Thymus (tissue), 11 donors: ENCODE results near the gene NADK2. TPM values are rescaled to one million over a fixed set of nuclear protein-coding genes. Genes with fewer than 3 reads are reported as not detected.
"Not testable (repeated sequence)": the region's sequence is repeated elsewhere in the genome, so short reads cannot be mapped to it uniquely, and the experiment has no call there.

ENCODE experiments used
- DNase-seq, 9 donors: peaks; one replicate each; pipeline ENCODE4 v3.0.0-alpha.2; 2013; ENCODE audit warnings: low spot score in 9 of 9, low read depth in 6 of 9, missing footprints in 1 of 9
- H3K27ac ChIP-seq, 2 donors: one replicate each; pipeline ENCODE4 v1.5.1; 2013; ENCODE audit warnings: control low read depth in 1 of 2, low read depth in 1 of 2, low read length in 1 of 2, mild to moderate bottlenecking in 1 of 2, moderate library complexity in 1 of 2
- H3K27me3 ChIP-seq, 2 donors: one replicate each; pipeline ENCODE4 v1.5.1; 2013; ENCODE audit warnings: low read length in 1 of 2; ENCODE audit not compliant: control insufficient read depth in 2 of 2, insufficient read depth in 1 of 2
- H3K36me3 ChIP-seq, 2 donors: one replicate each; pipeline ENCODE4 v1.5.1; 2013; ENCODE audit warnings: low read length in 1 of 2, mild to moderate bottlenecking in 1 of 2, moderate library complexity in 1 of 2; ENCODE audit not compliant: control insufficient read depth in 2 of 2, insufficient read depth in 2 of 2
- H3K4me1 ChIP-seq, 2 donors: one replicate each; pipeline ENCODE4 v1.5.1; 2013; ENCODE audit warnings: low read length in 2 of 2; ENCODE audit not compliant: control insufficient read depth in 2 of 2, insufficient read depth in 2 of 2
- H3K4me3 ChIP-seq, 2 donors: one replicate each; pipeline ENCODE4 v1.5.1; 2013; ENCODE audit warnings: low read length in 2 of 2, control low read depth in 1 of 2, mild to moderate bottlenecking in 1 of 2
- H3K9me3 ChIP-seq, 2 donors: one replicate each; pipeline ENCODE4 v1.5.1; 2013; ENCODE audit warnings: low read length in 1 of 2, mild to moderate bottlenecking in 1 of 2; ENCODE audit not compliant: control insufficient read depth in 2 of 2, insufficient read depth in 1 of 2
- WGBS: extraction: QIAGEN DNeasy Blood & Tissue Kit; methylation state at CpG from one replicate; pipeline ENCODE4 v1.1.7; 2013; 5-methylcytosine and 5-hydroxymethylcytosine counted together
- polyA plus RNA-seq: library from polyadenylated mRNA; stranded (reverse); fragments of 200-250 nt; gene quantifications from one replicate; pipeline ENCODE4 v1.2.3, GENCODE V29; 2013
- total RNA-seq: library from RNA; stranded (reverse); fragments of 120-200 nt; gene quantifications from one replicate; pipeline ENCODE4 v1.2.4, GENCODE V29; 2013
- donor health status: healthy.

NADK2 gene
- total and polyA plus RNA-seq, 2 donors, result 12.4 to 16.8 TPM

DNA sequence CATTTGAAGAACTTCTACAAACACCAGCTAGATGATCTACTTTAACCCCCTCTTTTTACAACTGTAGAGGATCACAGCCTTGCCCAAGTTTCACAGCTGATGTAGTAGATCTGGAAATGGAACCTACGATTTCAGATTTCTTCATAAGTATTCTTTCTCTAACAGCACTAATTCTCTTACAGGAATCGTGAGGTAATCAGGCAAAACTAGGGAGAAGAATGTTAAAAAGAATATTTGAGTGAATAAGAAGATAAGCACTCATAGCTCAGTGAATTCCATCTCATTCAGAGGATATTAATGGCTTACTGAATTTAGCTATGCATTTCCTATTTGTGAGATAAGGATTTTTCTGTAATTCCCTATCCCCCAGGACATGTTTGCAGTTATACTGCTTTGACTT lies 42.1 kb downstream of the NADK2 start:
- peaks cover 4 to 25% of the 10 kb centered on the region in 2 donors for H3K36me3 ChIP-seq
- no peaks in the 10 kb centered on the region for H3K4me1 ChIP-seq
- 98% methylated on average over 2 of the region's 2 CpGs for WGBS

GRCh38 chr5:36198783-36199182 lies 42.9 kb downstream of the NADK2 start:
- H3K36me3 ChIP-seq, result peaks cover 4 to 25% of the 10 kb centered on the region in 2 donors

More for the DNA sequence above, 42.1 kb downstream of the NADK2 start:
- no peak overlapping the region for H3K4me3 ChIP-seq
- DNase-seq, result no peak
- H3K9me3 ChIP-seq, result no peaks in the 10 kb centered on the region
- no peaks in the 10 kb centered on the region for H3K27me3 ChIP-seq
- no peak overlapping the region for H3K27ac ChIP-seq

GRCh38 chr5:36198281-36198680 lies 43.4 kb downstream of the NADK2 start:
- Histone ChIP-seq H3K4me1 (no peaks in the 10 kb centered on the region), H3K27ac (no peak overlapping the region), H3K27me3 (no peaks in the 10 kb centered on the region), H3K36me3 (peaks cover 4 to 25% of the 10 kb centered on the region in 2 donors), H3K4me3 (no peak overlapping the region), H3K9me3 (no peaks in the 10 kb centered on the region)
- no peak for DNase-seq

More at GRCh38 chr5:36198783-36199182, 42.9 kb downstream of the NADK2 start:
- not testable (repeated sequence) for DNase-seq, H3K9me3 ChIP-seq, H3K4me1 ChIP-seq, H3K27me3 ChIP-seq, H3K27ac ChIP-seq, H3K4me3 ChIP-seq
- 97% methylated on average over 3 of the region's 3 CpGs for WGBS

DNA sequence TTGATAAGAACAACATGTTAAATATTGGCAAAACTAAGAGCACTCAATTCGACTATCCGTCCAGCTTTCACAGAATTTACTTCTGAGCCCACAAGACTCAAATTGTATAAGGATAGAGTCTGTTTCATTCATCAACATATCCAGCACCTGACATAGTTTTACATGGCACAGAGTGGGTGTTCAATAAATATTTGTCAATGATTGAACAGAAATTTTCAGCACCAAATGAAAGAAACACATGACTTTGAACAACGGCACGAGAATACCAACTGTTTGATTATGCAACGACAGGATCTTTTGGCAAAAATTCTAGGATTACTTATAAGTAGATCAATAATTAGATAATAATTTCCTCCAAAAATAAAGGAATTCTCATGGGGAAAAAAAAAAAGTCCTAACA lies 48.0 kb downstream of the NADK2 start:
- H3K36me3 ChIP-seq, result peaks cover 11 to 24% of the 10 kb centered on the region in 2 donors
- WGBS, result 99% methylated on average over 5 of the region's 5 CpGs

GRCh38 chr5:36184408-36184807 lies 57.3 kb downstream of the NADK2 start:
- H3K27ac ChIP-seq, H3K4me3 ChIP-seq, H3K27me3 ChIP-seq, DNase-seq, H3K4me1 ChIP-seq, H3K9me3 ChIP-seq: not testable (repeated sequence)
- 98% methylated on average over 4 of the region's 4 CpGs for WGBS
- H3K36me3 ChIP-seq, result peaks cover 8 to 24% of the 10 kb centered on the region in 2 donors

More for the DNA sequence above, 48.0 kb downstream of the NADK2 start:
- peaks cover 4 to 5% of the 10 kb centered on the region in 2 donors for H3K9me3 ChIP-seq
- no peak overlapping the region for H3K4me3 ChIP-seq
- H3K4me1 ChIP-seq, result no peaks in the 10 kb centered on the region
- H3K27me3 ChIP-seq, result no peaks in the 10 kb centered on the region
- no peak overlapping the region for H3K27ac ChIP-seq
- DNase-seq, result no peak

DNA sequence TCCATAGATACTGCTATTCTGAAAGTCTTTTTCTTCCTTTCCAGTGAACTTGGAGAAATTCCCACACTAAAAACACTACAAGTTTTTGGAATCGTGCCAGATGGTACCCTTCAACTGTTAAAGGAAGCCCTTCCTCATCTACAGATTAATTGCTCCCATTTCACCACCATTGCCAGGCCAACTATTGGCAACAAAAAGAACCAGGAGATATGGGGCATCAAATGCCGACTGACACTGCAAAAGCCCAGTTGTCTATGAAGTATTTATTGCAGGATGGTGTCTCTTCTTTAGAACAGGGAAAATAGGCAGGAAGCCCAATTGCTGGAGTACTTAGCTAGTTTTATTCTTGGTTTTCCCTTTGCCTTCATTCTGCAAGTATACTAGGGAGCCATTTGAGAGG lies 60.0 kb downstream of the NADK2 start:
- no peak overlapping the region for H3K4me3 ChIP-seq
- H3K27me3 ChIP-seq, result no peaks in the 10 kb centered on the region
- H3K36me3 ChIP-seq, result peaks cover 16 to 45% of the 10 kb centered on the region in 2 donors
- no peaks in the 10 kb centered on the region for H3K4me1 ChIP-seq
- H3K27ac ChIP-seq, result no peak overlapping the region
- no peak for DNase-seq
- no peaks in the 10 kb centered on the region for H3K9me3 ChIP-seq
- 98% methylated on average over 2 of the region's 2 CpGs for WGBS

- Histone ChIP-seq H3K4me3 (no peak overlapping the region), H3K9me3 (no peaks in the 10 kb centered on the region), H3K36me3 (peaks cover 16 to 47% of the 10 kb centered on the region in 2 donors), H3K27ac (no peak overlapping the region), H3K27me3 (no peaks in the 10 kb centered on the region), H3K4me1 (no peaks in the 10 kb centered on the region)
- WGBS, result 99% methylated on average over 2 of the region's 2 CpGs
- no peak for DNase-seq
Observed at GRCh38 chr5:36180556-36181350, 61.0 kb downstream of the NADK2 start.

DNA sequence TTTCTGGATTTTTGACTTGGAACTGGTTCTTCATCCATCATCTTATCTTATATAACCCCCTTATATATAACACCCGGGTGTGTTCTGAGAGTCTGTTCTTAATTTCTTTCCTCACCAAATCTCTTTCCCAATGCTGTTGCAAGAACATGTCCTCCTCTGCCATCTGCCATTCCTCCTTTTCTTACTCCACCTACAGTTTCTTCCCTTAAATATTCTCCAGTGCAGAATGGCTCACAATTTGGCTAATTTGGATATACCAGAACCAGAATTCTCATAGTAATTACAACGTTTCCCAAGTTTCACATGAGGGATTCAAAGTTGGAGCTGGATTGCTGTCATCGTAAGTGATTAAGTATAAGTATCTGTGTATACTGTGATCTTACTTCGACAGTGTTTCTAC lies 61.8 kb downstream of the NADK2 start:
- Histone ChIP-seq H3K4me1 (no peaks in the 10 kb centered on the region), H3K27ac (no peak overlapping the region), H3K9me3 (no peaks in the 10 kb centered on the region), H3K36me3 (peaks cover 16 to 52% of the 10 kb centered on the region in 2 donors), H3K4me3 (no peak overlapping the region), H3K27me3 (no peaks in the 10 kb centered on the region)
- DNase-seq, result no peak
- WGBS, result 97% methylated on average over 4 of the region's 4 CpGs

GRCh38 chr5:36178524-36178890 lies 63.2 kb downstream of the NADK2 start:
- DNase-seq, result no peak
- Histone ChIP-seq H3K4me3 (no peak overlapping the region), H3K4me1 (no peaks in the 10 kb centered on the region), H3K27ac (no peak overlapping the region), H3K27me3 (no peaks in the 10 kb centered on the region), H3K36me3 (peaks cover 26 to 66% of the 10 kb centered on the region in 2 donors), H3K9me3 (no peaks in the 10 kb centered on the region)
- 99% methylated on average over 3 of the region's 3 CpGs for WGBS
